Measurements from ENCODE around the gene MFSD8. TPM values are rescaled to one million over a fixed set of nuclear protein-coding genes. Genes with fewer than 3 reads are reported as not detected.
"Not testable (repeated sequence)": the region's sequence is repeated elsewhere in the genome, so short reads cannot be mapped to it uniquely, and the experiment has no call there.

Gene MFSD8
- total RNA-seq, 1 donor from 2014 or later = 23.0 TPM

- H3K4me3 ChIP-seq (ENCODE audit: insufficient read depth, low read depth, low read length); H3K36me3 Mint-ChIP-seq (ENCODE audit: low read depth, unreplicated experiment); H3K4me1 Mint-ChIP-seq (ENCODE audit: low read depth, unreplicated experiment); H3K36me3 ChIP-seq (ENCODE audit: insufficient read depth, low read length); H2AFZ ChIP-seq (ENCODE audit: low read depth, low read length); H3K27ac ChIP-seq (ENCODE audit: low read depth, low read length); DNase-seq (ENCODE audit: low read depth); H3K4me1 ChIP-seq (ENCODE audit: insufficient read depth, low read length); FAIRE-seq; H3K27me3 ChIP-seq (ENCODE audit: insufficient read depth, low read length); H3K9me3 ChIP-seq (ENCODE audit: insufficient read depth, low read depth, low read length); H3K27me3 Mint-ChIP-seq (ENCODE audit: low read depth, unreplicated experiment); H3K9ac ChIP-seq (ENCODE audit: low read length); H3K9me3 Mint-ChIP-seq (ENCODE audit: unreplicated experiment); H4K20me1 ChIP-seq (ENCODE audit: insufficient read depth, low read length): not testable (repeated sequence)
- peak overlapping the region; percentile 84 for H3K4me3 Mint-ChIP-seq (ENCODE audit: unreplicated experiment)
- peak overlapping the region; percentile 77 for H3K27ac Mint-ChIP-seq (ENCODE audit: unreplicated experiment)
- H3K4me2 ChIP-seq (ENCODE audit: low read length) = peak overlapping the region; percentile 89
- H3K79me2 ChIP-seq (ENCODE audit: insufficient read depth, low read length) = peaks cover 55% of the 10 kb centered on the region
Measured at GRCh38 chr4:127963633-127964398, 1.2 kb downstream of the MFSD8 start.

GRCh38 chr4:127959794-127960193 is 5.2 kb downstream of the MFSD8 start:
- Mint-ChIP-seq H3K27me3 (ENCODE audit: low read depth, unreplicated experiment) (no peaks in the 10 kb centered on the region), H3K36me3 (ENCODE audit: low read depth, unreplicated experiment) (no peaks in the 10 kb centered on the region), H3K27ac (ENCODE audit: unreplicated experiment) (peak overlapping the region; percentile 41), H3K4me3 (ENCODE audit: unreplicated experiment) (no peak overlapping the region), H3K4me1 (ENCODE audit: low read depth, unreplicated experiment) (no peaks in the 10 kb centered on the region), H3K9me3 (ENCODE audit: unreplicated experiment) (no peaks in the 10 kb centered on the region)
- DNase-seq (ENCODE audit: low read depth) (no peak), FAIRE-seq (no peak)
- TF ChIP-seq EZH2 (IDR thresholded peaks at IDR 0.05; ENCODE audit: insufficient read depth, low read length) (no peak), CTCF (IDR thresholded peaks at IDR 0.05; ENCODE audit: insufficient read depth, low read depth, low read length) (no peak)
- Histone ChIP-seq H3K79me2 (ENCODE audit: insufficient read depth, low read length) (peaks cover 34% of the 10 kb centered on the region), H3K9me3 (ENCODE audit: insufficient read depth, low read depth, low read length) (no peaks in the 10 kb centered on the region), H3K9ac (ENCODE audit: low read length) (no peak overlapping the region), H3K27ac (ENCODE audit: low read depth, low read length) (no peak overlapping the region), H3K27me3 (ENCODE audit: insufficient read depth, low read length) (no peaks in the 10 kb centered on the region), H3K36me3 (ENCODE audit: insufficient read depth, low read length) (peaks cover 2% of the 10 kb centered on the region), H3K4me2 (ENCODE audit: low read length) (no peak overlapping the region), H4K20me1 (ENCODE audit: insufficient read depth, low read length) (no peaks in the 10 kb centered on the region), H3K4me3 (ENCODE audit: insufficient read depth, low read depth, low read length) (no peak overlapping the region), H3K4me1 (ENCODE audit: insufficient read depth, low read length) (no peaks in the 10 kb centered on the region), H2AFZ (ENCODE audit: low read depth, low read length) (no peak overlapping the region)

GRCh38 chr4:127957105-127957504 is 7.9 kb downstream of the MFSD8 start:
- peaks cover 2% of the 10 kb centered on the region for H3K36me3 ChIP-seq (ENCODE audit: insufficient read depth, low read length)
- TF ChIP-seq CTCF (IDR thresholded peaks at IDR 0.05; ENCODE audit: insufficient read depth, low read depth, low read length) = no peak
- TF ChIP-seq EZH2 (IDR thresholded peaks at IDR 0.05; ENCODE audit: insufficient read depth, low read length) = no peak

More at GRCh38 chr4:127957105-127957504, 7.9 kb downstream of the MFSD8 start:
- H3K4me2 ChIP-seq (ENCODE audit: low read length) = no peak overlapping the region
- no peaks in the 10 kb centered on the region for H3K9me3 Mint-ChIP-seq (ENCODE audit: unreplicated experiment)
- no peaks in the 10 kb centered on the region for H3K27me3 Mint-ChIP-seq (ENCODE audit: low read depth, unreplicated experiment)
- H3K4me3 Mint-ChIP-seq (ENCODE audit: unreplicated experiment) = no peak overlapping the region
- H3K4me1 ChIP-seq (ENCODE audit: insufficient read depth, low read length) = no peaks in the 10 kb centered on the region
- H3K9ac ChIP-seq (ENCODE audit: low read length) = no peak overlapping the region
- no peak overlapping the region for H3K4me3 ChIP-seq (ENCODE audit: insufficient read depth, low read depth, low read length)
- H3K9me3 ChIP-seq (ENCODE audit: insufficient read depth, low read depth, low read length) = no peaks in the 10 kb centered on the region
- FAIRE-seq (no peak), DNase-seq (ENCODE audit: low read depth) (no peak)
- H3K27ac ChIP-seq (ENCODE audit: low read depth, low read length) = no peak overlapping the region
- no peaks in the 10 kb centered on the region for H3K4me1 Mint-ChIP-seq (ENCODE audit: low read depth, unreplicated experiment)
- no peaks in the 10 kb centered on the region for H4K20me1 ChIP-seq (ENCODE audit: insufficient read depth, low read length)
- H3K27me3 ChIP-seq (ENCODE audit: insufficient read depth, low read length) = no peaks in the 10 kb centered on the region
- no peak overlapping the region for H3K27ac Mint-ChIP-seq (ENCODE audit: unreplicated experiment)
- H3K36me3 Mint-ChIP-seq (ENCODE audit: low read depth, unreplicated experiment) = peaks cover 1% of the 10 kb centered on the region
- H3K79me2 ChIP-seq (ENCODE audit: insufficient read depth, low read length) = peaks cover 16% of the 10 kb centered on the region
- H2AFZ ChIP-seq (ENCODE audit: low read depth, low read length) = no peak overlapping the region
